Adrenal gland (tissue), 12 donors: ENCODE data around the gene CEP164. TPM values are rescaled to one million over a fixed set of nuclear protein-coding genes. Genes with fewer than 3 reads are reported as not detected.

Source experiments
- DNase-seq, 7 donors: peaks; one replicate each; pipeline ENCODE4 v3.0.0-alpha.2; 2019 to 2020
- H3K27ac ChIP-seq, 5 donors: fragments of 200-600 bp; sonication (generic) in 4 of 5; 1 replicate in 3 of 5; 2 replicates in 2 of 5; pipeline versions ENCODE4 v1.5.1 to v1.8.0; 2016 to 2020; ENCODE audit warnings: mild to moderate bottlenecking in 1 of 5
- H3K27me3 ChIP-seq: fragments of 200-600 bp; 2 replicates; pipeline ENCODE4 v1.8.0; 2021
- H3K36me3 ChIP-seq, 2 donors: fragments of 200-600 bp; replicated peaks in 1 of 2; 1 replicate in 1 of 2; 2 replicates in 1 of 2; pipeline versions ENCODE4 v1.5.1 to v1.8.0; 2018 to 2022
- H3K4me1 ChIP-seq, 2 donors: fragments of 200-600 bp; replicated peaks in 1 of 2; 1 replicate in 1 of 2; 2 replicates in 1 of 2; pipeline versions ENCODE4 v1.5.1 to v1.8.0; 2018 to 2021
- H3K4me3 ChIP-seq, 4 donors: fragments of 200-600 bp; sonication (generic) in 3 of 4; one replicate each; pipeline ENCODE4 v1.5.1; 2016 to 2018
- H3K9me3 ChIP-seq, 3 donors: fragments of 200-600 bp; sonication (generic) in 1 of 3; replicated peaks in 1 of 3; 1 replicate in 2 of 3; 2 replicates in 1 of 3; pipeline versions ENCODE4 v1.5.1 to v1.8.0; 2016 to 2021
- CTCF ChIP-seq, 6 experiments: fragments of 450-650 bp in 4 of 6; fragments of 200-600 bp in 2 of 6; sonication (generic) in 1 of 6; IDR thresholded peaks; 1 replicate in 5 of 6; 2 replicates in 1 of 6; pipeline versions ENCODE4 v1.5.1 to v1.8.0; 2016 to 2021; ENCODE audit warnings: antibody characterized with exemption in 6 of 6, mild to moderate bottlenecking in 2 of 6, moderate library complexity in 1 of 6
- POLR2A ChIP-seq, 2 donors: fragments of 450-650 bp; IDR thresholded peaks; one replicate each; pipeline ENCODE4 v1.6.1; 2017; ENCODE audit warnings: antibody characterized with exemption in 2 of 2, mild to moderate bottlenecking in 2 of 2, moderate library complexity in 1 of 2
- WGBS, 4 donors: extraction: QIAGEN DNeasy Blood & Tissue Kit in 2 of 4; methylation state at CpG; one replicate each; pipeline versions ENCODE4 v1.1.5 to v1.1.7; 2013 to 2017; 5-methylcytosine and 5-hydroxymethylcytosine counted together
- intact Hi-C, 2 donors: fragments of 100-400 bp; cut with DNase I; formaldehyde crosslinking; loops; one replicate each; pipeline versions ENCODE4 v1.14.1 to v1.15.0; 2022 to 2023
- polyA plus RNA-seq, 3 donors: library from polyadenylated mRNA; stranded (reverse); fragments of 200-250 nt in 2 of 3; fragments of 350-450 nt in 1 of 3; fragmentation: Illumina TruSeq in 1 of 3; extraction: RNeasy Lipid Tissue Mini Kit (QIAGEN cat#74804) in 1 of 3; gene quantifications; one replicate each; pipeline ENCODE4 v1.2.3, GENCODE V29; 2013 to 2014
- total RNA-seq, 9 donors: library from RNA; depleted of rRNA in 4 of 9; stranded (reverse); fragments of >200 nt in 4 of 9; fragments of 120-200 nt in 1 of 9; fragmentation: NEBNext Ultra II Directional in 1 of 9; extraction: Animal tissue kit (Norgen Biotek cat#: 25700) in 1 of 9; gene quantifications; one replicate each; pipeline versions ENCODE4 v1.1.0 to v1.2.4, GENCODE V29; 2013 to 2023
- donor health status: healthy with polysubstance abuse.
- donor health status: Bipolar disorder and iron deficiency.
- donor health status: DM: yes; HTN: yes; CAD: no.
- donor health status: DM: no; HTN: no; CAD: no.
- donor health status: DM: no; HTN: no; CAD: no.
- donor health status: DM: yes; HTN: yes; CAD: no.

Gene CEP164
- total and polyA plus RNA-seq, 12 donors: 10.6 to 82.9 (median 24.1) TPM

GRCh38 chr11:117345039-117345438, 17.4 kb downstream of the CEP164 start:
- Histone ChIP-seq H3K4me3 (no peak overlapping the region), H3K36me3 (peaks cover 0 to 13% of the 10 kb centered on the region in 2 donors), H3K4me1 (peaks cover 0 to 3% of the 10 kb centered on the region in 2 donors), H3K27me3 (no peaks in the 10 kb centered on the region), H3K27ac (no peak overlapping the region), H3K9me3 (no peaks in the 10 kb centered on the region)
- TF ChIP-seq CTCF (IDR thresholded peaks at IDR 0.05): no peak
- TF ChIP-seq POLR2A (IDR thresholded peaks at IDR 0.05): no peak
- intact Hi-C loops: no loop called here
- WGBS, 4 donors: 82 to 88% (median 85%) methylated on average over 2 of the region's 2 CpGs
- DNase-seq: no peak

- no peaks in the 10 kb centered on the region for H3K27me3 ChIP-seq
- no peaks in the 10 kb centered on the region for H3K9me3 ChIP-seq
- 92 to 97% (median 94%) methylated on average over 4 of the region's 4 CpGs for WGBS, 4 donors
- no peaks in the 10 kb centered on the region for H3K4me1 ChIP-seq
- peaks cover 0 to 42% of the 10 kb centered on the region in 2 donors for H3K36me3 ChIP-seq
- intact Hi-C loops: no loop called here
- no peak overlapping the region for H3K4me3 ChIP-seq
- no peak for DNase-seq
- TF ChIP-seq POLR2A (IDR thresholded peaks at IDR 0.05) (no peak), CTCF (IDR thresholded peaks at IDR 0.05) (no peak)
- no peak overlapping the region for H3K27ac ChIP-seq
Measured at GRCh38 chr11:117354550-117354949, 26.9 kb downstream of the CEP164 start.

GRCh38 chr11:117356126-117356890, 28.7 kb downstream of the CEP164 start:
- intact Hi-C loops: no loop called here
- WGBS, 4 donors: 78 to 93% (median 87%) methylated on average over 2 to 9 of the region's 9 CpGs
- H3K27me3 ChIP-seq: no peaks in the 10 kb centered on the region
- H3K9me3 ChIP-seq: no peaks in the 10 kb centered on the region
- H3K27ac ChIP-seq: no peak overlapping the region
- no peak for TF ChIP-seq POLR2A (IDR thresholded peaks at IDR 0.05)
- TF ChIP-seq CTCF (IDR thresholded peaks at IDR 0.05): no peak
- H3K4me1 ChIP-seq: no peaks in the 10 kb centered on the region
- H3K36me3 ChIP-seq: peaks cover 0 to 45% of the 10 kb centered on the region in 2 donors
- no peak overlapping the region for H3K4me3 ChIP-seq
- no peak for DNase-seq

- Histone ChIP-seq H3K36me3 (peaks cover 0 to 52% of the 10 kb centered on the region in 2 donors), H3K27me3 (no peaks in the 10 kb centered on the region), H3K27ac (no peak overlapping the region), H3K4me1 (no peaks in the 10 kb centered on the region), H3K4me3 (no peak overlapping the region), H3K9me3 (no peaks in the 10 kb centered on the region)
- TF ChIP-seq CTCF (IDR thresholded peaks at IDR 0.05) (no peak), POLR2A (IDR thresholded peaks at IDR 0.05) (no peak)
- intact Hi-C loops: no loop called here
- DNase-seq: no peak
- 90 to 98% (median 93%) methylated on average over 4 to 8 of the region's 8 CpGs for WGBS, 4 donors
Measured at GRCh38 chr11:117361432-117361831, 33.8 kb downstream of the CEP164 start.
